Endothelial cell of hepatic sinusoid (primary cell): ENCODE results near the gene MARCKSL1.

Source experiments
- in situ Hi-C: cut with HindIII; loops from 2 replicates; pipeline ENCODE4 v1.10.0; 2017; ENCODE audit warnings: low sequenced_read_pairs

MARCKSL1 gene

GRCh38 chr1:32334274-32334861, 1.7 kb downstream of the MARCKSL1 start:
- in situ Hi-C loops, result no loop called here

- in situ Hi-C loops, result no loop called here
Measured at GRCh38 chr1:32333251-32333963, 2.6 kb downstream of the MARCKSL1 start.

- in situ Hi-C loops, result no loop called here
Measured at GRCh38 chr1:32332290-32333079, 3.5 kb downstream of the MARCKSL1 start.

GRCh38 chr1:32331549-32331948, 4.5 kb downstream of the MARCKSL1 start:
- in situ Hi-C loops, result no loop called here

GRCh38 chr1:32330558-32331151, 5.4 kb downstream of the MARCKSL1 start:
- in situ Hi-C loops, result no loop called here

GRCh38 chr1:32329931-32330466, 6.0 kb downstream of the MARCKSL1 start:
- in situ Hi-C loops, result loop anchor here (5.0 kb wide), 1 partner anchor 47 kb away; no protein-coding TSS in a partner anchor

- in situ Hi-C loops, result loop anchor here (5.0 kb wide), 1 partner anchor 50 kb away; no protein-coding TSS in a partner anchor
Measured at GRCh38 chr1:32327204-32327603, 8.8 kb downstream of the MARCKSL1 start.

- in situ Hi-C loops, result no loop called here
Measured at GRCh38 chr1:32321712-32322291, 14.2 kb downstream of the MARCKSL1 start.

GRCh38 chr1:32318127-32318869, 17.7 kb downstream of the MARCKSL1 start:
- in situ Hi-C loops, result no loop called here

GRCh38 chr1:32316903-32317277, 19.1 kb downstream of the MARCKSL1 start:
- in situ Hi-C loops, result no loop called here

- in situ Hi-C loops, result no loop called here
Measured at GRCh38 chr1:32311709-32312393, 24.2 kb downstream of the MARCKSL1 start.

GRCh38 chr1:32309960-32310359, 26.1 kb downstream of the MARCKSL1 start:
- in situ Hi-C loops, result no loop called here

- in situ Hi-C loops, result no loop called here
Measured at GRCh38 chr1:32307324-32307723, 28.7 kb downstream of the MARCKSL1 start.

GRCh38 chr1:32305310-32305709, 30.7 kb downstream of the MARCKSL1 start:
- in situ Hi-C loops, result no loop called here

GRCh38 chr1:32303997-32304622, 31.9 kb downstream of the MARCKSL1 start:
- in situ Hi-C loops, result no loop called here

GRCh38 chr1:32303358-32303757, 32.7 kb downstream of the MARCKSL1 start:
- in situ Hi-C loops, result no loop called here

GRCh38 chr1:32299327-32299726, 36.7 kb downstream of the MARCKSL1 start:
- in situ Hi-C loops, result loop anchor here (5.0 kb wide), 1 partner anchor 47 kb away; the partner anchor contains the start of gene LCK

- in situ Hi-C loops, result loop anchor here (5.0 kb wide), 1 partner anchor 46 kb away; the partner anchor contains the start of gene LCK
Measured at GRCh38 chr1:32298211-32298610, 37.8 kb downstream of the MARCKSL1 start.
